Occipital lobe (tissue), 2 donors: Measurements from ENCODE around the gene ARMC9. TPM values are rescaled to one million over a fixed set of nuclear protein-coding genes. Genes with fewer than 3 reads are reported as not detected.
"Not testable (repeated sequence)": the region's sequence is repeated elsewhere in the genome, so short reads cannot be mapped to it uniquely, and the experiment has no call there.

Source experiments
- DNase-seq: peaks from one replicate; lab custom pipeline; 2025; lab: John Stamatoyannopoulos, UW
- total RNA-seq: library from RNA; depleted of rRNA; stranded (reverse); fragments of >200 nt; gene quantifications from one replicate; pipeline ENCODE4 v1.2.3, GENCODE V29; 2014

Gene ARMC9
- total RNA-seq, 1 donor from 2014 or later: 16.1 TPM

GRCh38 chr2:231278868-231279267 lies 80.4 kb downstream of the ARMC9 start:
- DNase-seq: no peak

GRCh38 chr2:231280846-231281245 lies 82.4 kb downstream of the ARMC9 start:
- DNase-seq: no peak

DNA sequence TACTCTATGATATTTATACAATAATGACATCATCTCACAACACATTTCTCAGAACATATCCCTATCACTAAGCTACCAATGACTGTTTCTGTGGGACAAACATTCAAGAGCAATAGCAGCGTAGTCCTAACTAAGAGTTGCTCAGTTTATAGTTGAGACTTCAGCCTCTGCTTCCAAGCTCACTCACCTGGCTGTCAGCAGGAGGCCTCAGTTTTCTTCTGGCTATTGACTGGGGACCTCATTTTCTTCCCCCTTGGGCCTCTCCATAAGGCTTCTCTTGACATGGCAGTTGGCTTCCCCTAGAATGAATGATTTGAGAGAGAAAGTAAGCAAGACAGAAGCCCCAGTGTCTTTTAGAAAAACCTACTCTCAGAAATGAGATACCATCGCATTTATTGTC lies 85.9 kb downstream of the ARMC9 start:
- DNase-seq: no peak

- no peak for DNase-seq
Observed at GRCh38 chr2:231286964-231287363, 88.5 kb downstream of the ARMC9 start.

- DNase-seq: no peak
Observed at GRCh38 chr2:231287696-231288095, 89.3 kb downstream of the ARMC9 start.

DNA sequence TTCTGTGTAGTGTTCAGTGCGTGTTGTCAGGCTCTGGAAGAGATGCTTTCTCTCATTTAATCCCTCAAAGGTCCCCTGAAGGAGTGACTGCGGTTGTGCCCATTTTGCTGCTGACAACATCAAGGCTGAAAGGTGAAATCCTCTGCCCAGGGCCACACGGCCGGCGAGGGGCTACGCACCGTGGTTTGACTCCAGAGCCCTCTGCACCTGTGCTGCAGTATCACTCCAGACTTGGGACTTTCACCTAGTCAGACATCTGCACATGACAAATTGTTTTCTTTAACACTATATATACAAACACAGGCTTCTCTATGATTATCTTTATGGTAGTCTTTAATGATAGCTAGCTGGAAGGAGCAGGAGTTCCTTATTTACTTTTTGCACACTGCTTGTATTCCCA lies 90.2 kb downstream of the ARMC9 start:
- no peak for DNase-seq

- no peak for DNase-seq
Observed at GRCh38 chr2:231290321-231291015, 92.0 kb downstream of the ARMC9 start.

GRCh38 chr2:231292472-231293134 lies 94.2 kb downstream of the ARMC9 start:
- no peak for DNase-seq

DNA sequence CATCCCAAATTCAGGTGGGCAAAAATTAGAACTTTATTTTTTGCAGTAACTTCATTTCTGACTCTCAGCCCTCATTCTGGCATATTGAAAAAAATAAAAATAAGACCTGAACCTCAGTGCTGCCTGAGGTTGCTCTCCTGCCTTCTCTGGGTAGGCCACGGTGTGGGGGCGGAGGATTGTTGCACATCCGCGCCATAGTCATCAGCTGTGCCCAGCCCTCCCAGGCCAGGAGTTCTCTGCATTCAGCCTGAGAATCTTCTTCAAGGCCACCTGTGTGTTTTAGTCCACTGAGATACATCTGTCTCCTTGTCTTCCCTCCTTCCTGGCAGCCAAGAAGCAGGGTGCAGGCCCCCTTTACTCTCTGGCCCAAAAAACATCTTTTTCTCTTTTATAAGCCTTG lies 94.7 kb downstream of the ARMC9 start:
- no peak for DNase-seq

- no peak for DNase-seq
Observed at GRCh38 chr2:231294116-231294515, 95.7 kb downstream of the ARMC9 start.

DNA sequence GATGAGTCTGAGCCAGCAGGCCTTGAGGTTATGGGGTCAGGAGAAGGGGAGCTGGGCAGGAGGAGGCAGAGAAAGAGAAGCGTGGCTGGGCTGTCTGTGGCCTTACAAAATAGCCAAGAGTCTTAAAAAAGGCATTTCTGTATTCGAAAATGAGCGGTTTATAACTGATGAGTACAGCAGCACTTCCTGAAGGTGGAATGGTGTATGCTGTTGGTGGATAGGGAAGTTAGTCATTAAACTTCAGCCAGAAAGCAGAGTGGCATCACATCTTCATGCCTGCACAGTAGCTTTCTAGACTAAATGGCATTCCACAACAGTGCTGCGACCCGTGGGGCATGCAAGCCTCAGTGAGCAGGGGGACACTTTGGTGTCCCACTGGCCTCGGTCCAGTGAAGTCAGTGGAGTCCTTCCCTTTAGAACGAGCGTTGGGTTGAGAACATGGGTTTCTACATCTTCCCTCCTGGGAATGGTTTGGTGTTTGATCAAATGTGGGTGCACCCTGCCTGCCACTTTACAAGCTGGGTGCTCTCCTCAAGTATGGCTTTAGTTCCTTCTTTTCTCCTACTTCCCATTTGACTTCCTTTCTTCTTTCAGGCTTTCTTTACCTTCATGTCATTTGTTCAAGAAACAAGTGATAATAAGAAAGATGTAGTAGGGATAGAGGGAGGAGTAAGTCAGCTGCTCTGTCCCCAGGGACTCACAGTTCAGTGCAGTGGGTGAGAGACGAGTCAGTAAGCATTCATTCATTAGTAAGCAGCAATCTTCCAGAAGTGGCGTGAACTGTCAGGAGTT lies 96.3 kb downstream of the ARMC9 start:
- DNase-seq: no peak

DNA sequence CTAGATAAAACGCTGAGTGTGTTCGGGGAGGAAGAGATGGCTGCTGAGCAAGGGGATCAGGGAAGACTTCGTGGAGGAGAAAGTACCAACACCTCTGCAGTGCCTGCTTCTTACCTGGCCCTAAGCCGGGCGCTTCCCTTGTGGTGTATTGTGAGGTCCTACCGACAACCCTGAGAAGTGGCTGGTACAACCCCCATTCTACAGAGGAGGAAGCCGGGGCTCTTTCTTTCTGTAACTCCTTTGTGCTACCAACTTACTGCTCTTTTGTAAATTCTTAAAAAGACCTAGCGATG lies 96.9 kb downstream of the ARMC9 start:
- no peak for DNase-seq

DNA sequence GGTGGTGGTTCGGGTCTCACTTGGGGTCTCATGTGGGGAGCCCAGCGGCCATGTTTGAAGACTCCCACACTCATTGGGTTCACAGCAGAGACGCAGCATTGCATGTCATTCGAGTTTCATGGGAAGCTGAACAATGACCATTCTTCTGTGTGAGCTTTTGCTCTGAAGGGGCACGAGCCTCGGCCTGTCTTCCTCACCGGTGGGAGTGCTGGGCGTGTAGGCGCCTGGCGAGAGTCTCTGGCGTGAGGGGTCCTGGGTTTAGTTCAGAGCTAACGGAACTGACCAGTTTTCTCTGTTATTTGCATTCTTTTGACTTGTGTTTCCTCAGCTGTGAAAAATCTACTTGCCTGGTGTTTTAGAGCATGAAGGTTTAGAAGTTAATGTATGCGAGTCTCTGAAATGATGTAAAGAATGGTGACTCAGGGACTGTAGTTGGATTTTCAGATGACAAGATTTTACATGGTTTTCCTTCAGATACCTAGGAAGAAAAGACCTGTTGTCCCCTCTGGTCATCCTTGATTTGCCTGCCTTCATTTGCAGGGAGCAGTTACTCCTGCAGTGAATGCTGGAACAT lies 98.1 kb downstream of the ARMC9 start:
- DNase-seq: no peak

- peak; percentile 45 for DNase-seq
Observed at GRCh38 chr2:231297108-231297908, 98.9 kb downstream of the ARMC9 start.

DNA sequence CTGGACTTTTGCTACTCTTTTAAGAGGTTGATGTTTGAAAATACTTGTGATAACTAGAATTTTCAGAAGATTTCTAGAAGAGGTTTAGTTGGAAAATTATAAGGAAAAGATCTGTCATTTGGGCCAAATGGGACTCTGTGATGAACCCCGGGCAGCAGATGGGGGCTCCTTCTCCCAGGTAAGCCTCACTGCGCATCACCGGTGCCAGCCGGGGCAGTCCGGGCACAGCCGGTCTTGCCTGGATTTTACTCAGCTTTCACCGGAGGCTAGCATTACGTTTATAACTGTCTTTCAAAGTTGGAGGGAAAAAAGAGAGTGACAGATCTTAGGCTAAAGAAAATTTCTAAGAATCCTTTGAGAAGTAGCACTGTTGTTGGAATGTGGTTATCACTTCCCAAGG lies 99.7 kb downstream of the ARMC9 start:
- DNase-seq: no peak

DNA sequence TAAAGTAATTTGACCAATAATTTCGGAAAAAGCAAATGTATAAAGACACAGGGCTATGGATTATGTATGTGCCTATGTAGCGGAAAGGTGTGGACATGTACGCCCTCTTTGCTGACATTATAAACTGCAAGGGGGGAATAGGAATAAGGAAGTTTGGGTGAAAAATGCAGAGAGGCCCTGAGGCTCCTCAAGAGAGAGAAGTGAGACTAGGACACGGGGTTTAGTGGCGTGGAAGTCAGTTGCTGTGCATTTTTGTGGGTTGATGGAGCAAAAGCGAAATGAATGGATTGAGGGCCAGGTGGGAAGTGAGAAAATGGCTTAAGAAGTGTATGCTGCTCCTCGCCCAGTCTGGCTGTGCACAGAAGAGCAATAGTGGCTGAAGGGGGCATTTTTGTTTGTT lies 100.8 kb downstream of the ARMC9 start:
- no peak for DNase-seq

GRCh38 chr2:231300020-231300721 lies 101.7 kb downstream of the ARMC9 start:
- no peak for DNase-seq

- DNase-seq: no peak
Observed at GRCh38 chr2:231300722-231301076, 102.3 kb downstream of the ARMC9 start.

DNA sequence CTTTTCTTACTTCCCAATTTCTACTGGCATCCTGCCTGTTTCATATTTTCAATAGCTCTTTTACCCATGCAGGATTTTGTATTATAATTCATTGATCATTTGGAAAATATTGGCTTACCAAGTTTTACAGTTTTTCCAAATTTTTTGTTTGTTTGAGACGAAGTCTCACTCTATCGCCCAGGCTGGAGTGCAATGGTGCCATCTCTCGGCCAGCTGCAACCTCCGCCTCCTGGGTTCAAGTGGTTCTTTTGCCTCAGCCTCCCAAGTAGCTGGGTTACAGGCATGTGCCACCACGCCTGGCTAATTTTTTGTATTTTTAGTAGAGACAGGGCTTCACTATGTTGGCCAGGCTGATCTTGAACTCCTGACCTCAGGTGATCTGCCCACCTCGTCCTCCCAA lies 105.8 kb downstream of the ARMC9 start:
- DNase-seq: not testable (repeated sequence)

DNA sequence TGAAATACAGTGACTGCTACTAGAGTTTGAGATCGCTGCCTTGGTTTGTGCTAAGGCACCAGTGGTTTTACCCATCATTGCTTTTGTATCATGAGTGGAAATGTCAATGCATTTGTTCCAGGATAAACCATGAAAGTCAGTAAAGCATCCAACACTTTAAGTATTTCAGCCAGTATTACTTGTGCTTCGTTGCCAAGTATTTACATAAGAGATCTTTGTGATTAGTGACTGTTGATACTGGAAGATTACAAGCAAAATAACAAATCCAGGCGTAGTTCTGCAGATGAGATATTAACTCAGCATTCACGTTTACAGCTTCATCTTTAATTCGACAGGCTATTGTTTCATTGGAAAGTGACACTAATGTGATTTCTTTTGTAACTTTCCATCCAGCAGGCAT lies 106.8 kb downstream of the ARMC9 start:
- no peak for DNase-seq

DNA sequence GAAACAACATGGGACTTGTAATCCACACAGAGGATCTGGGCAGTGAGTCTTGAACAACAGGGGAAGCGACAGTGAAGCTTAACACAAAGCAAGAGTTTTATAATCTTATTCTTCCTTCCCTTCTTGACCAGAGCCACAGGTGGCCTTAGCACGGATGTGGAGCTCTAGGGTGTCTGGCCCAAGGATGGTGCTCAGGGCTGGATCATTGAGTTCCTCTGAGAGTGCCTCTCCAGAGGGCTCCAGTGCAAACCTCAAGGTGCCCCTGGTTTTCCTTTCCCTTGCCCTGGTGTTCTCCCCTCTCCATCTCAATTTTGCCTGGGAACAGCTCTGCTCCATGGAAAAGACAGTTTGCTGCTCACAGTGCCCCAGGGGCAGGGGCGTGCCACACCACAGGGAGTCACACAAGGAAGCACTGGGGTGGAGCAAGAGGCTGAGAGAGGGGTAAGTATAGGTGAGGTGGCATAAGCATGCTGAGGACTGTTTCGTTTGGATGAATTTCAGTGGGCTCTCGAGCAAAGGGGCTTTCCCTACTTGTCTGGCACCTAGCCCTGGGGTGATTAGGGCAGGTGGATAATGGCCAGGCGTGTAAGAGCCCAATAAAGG lies 108.5 kb downstream of the ARMC9 start:
- DNase-seq: no peak
